Erythroblast (primary cell): Measurements from ENCODE around the gene NLRP6.

ENCODE experiments used
- GATA1 ChIP-seq: IDR thresholded peaks from 2 replicates; pipeline ENCODE4 v1.6.1; 2011; ENCODE audit warnings: low read depth, mild to moderate bottlenecking, control low read depth, low read length, moderate library complexity
- POLR2A ChIP-seq: IDR thresholded peaks from 2 replicates; pipeline ENCODE4 v1.6.1; 2011; ENCODE audit warnings: mild to moderate bottlenecking, low read length

- TF ChIP-seq POLR2A (no peak), GATA1 (no peak)
Measured at GRCh38 chr11:305844-306211, 27.6 kb downstream of the NLRP6 start.
